Measurements from ENCODE around the gene PABPN1L. TPM values are rescaled to one million over a fixed set of nuclear protein-coding genes. Genes with fewer than 3 reads are reported as not detected.

The PABPN1L gene
- total and polyA plus RNA-seq, 9 of the 15 experiments (the other 6 are each of a cell fraction or from before 2014, with no cell fraction given): 0.11 to 0.32 TPM; not detected in 7

DNA sequence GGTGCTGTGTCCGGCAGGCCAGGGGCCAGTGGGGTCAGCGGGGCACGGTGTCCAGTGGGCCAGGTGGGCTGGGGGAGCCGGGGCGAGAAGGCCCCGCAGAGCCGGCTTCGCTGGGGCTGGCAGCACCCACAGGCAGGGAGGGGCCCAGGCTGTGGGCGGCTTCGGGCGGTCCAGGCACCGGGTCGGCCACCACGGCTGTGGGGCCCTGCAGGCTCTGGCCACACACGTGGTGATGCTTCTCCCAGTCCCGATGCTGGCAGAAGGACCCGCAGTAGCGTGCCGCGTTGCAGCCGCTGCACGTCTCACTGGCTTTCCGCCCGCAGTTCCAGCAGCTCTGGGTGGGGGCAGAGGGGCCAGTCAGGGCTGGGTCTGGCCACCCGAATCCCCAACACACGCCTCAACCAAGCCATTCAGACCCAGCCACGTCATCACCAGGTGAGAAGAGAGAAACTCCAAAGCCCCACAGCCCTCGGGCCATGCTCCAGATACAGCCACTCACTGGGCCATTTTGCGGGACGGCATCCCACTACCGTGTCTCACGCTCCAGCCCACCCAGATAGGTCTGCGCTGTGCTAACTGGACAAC, 10.6 kb upstream of the PABPN1L start:
- Histone ChIP-seq H4K20me1 (replicated peaks; ENCODE audit: control insufficient read depth, insufficient read depth, low read length) (peaks cover 12% of the 10 kb centered on the region; the same call in 1 of the 2 replicates), H2AFZ (ENCODE audit: low read depth, low read length) (no peak overlapping the region), H3K36me3 (ENCODE audit: control insufficient read depth, insufficient read depth, low read length) (peaks cover 81% of the 10 kb centered on the region; the same call in 2 of the 3 replicates), H3K4me3 (no peak overlapping the region), H3K27ac (ENCODE audit: extremely low read depth, low read depth, low read length) (no peak overlapping the region), H3K9ac (ENCODE audit: insufficient read depth in 1 of 2, low read depth in 2 of 2, low read length in 2 of 2) (no peak overlapping the region; a peak in 1 of 4 replicates), H3K27me3 (ENCODE audit: control insufficient read depth in 2 of 2, insufficient read depth in 2 of 2, low read length in 2 of 2) (no peaks in the 10 kb centered on the region), H3K9me3 (replicated peaks; ENCODE audit: control insufficient read depth, insufficient read depth, low read depth, low read length) (no peaks in the 10 kb centered on the region), H3K4me2 (ENCODE audit: insufficient read depth, low read length) (no peak overlapping the region), H3K9me1 (ENCODE audit: control insufficient read depth, insufficient read depth, low read length) (peaks cover 6% of the 10 kb centered on the region), H3K79me2 (ENCODE audit: control insufficient read depth, insufficient read depth, low read length) (no peaks in the 10 kb centered on the region), H3K4me1 (replicated peaks in 1 of 2; ENCODE audit: control insufficient read depth in 2 of 2, insufficient read depth in 2 of 2, low read length in 2 of 2) (peaks cover 0 to 64% of the 10 kb centered on the region in 2 experiments; a peak in 3 of 5 replicates)
- DNase-seq (ENCODE audit: extremely low read depth in 1 of 4, low spot score in 3 of 4) (no peak), ATAC-seq (no peak), FAIRE-seq (no peak)
- no TSS peak for BruUV-seq (replicated peaks)
- WGBS (ENCODE audit: insufficient coverage, low coverage, missing lambda C conversion rate): 97% methylated on average over 32 of the region's 33 CpGs
- ChIA-PET POLR2A (interaction anchor here (0.9 kb wide), 1 partner anchor 13 kb away, joined by 5 read pairs; no protein-coding TSS in a partner anchor), CTCF (ENCODE audit: low intra/inter-chr PET ratio) (no interaction called here)
- intact Hi-C loops (cut with micrococcal nuclease) (no loop called here), in situ Hi-C loops (cut with MboI) (no loop called here)
- TF ChIP-seq POLR2G (IDR thresholded peaks at IDR 0.05; ENCODE audit: low read depth, low read length) (peak; percentile 67), NR2C2 (CRISPR knock-in tag; IDR thresholded peaks at IDR 0.05) (no peak), NR2C2 (tag; IDR thresholded peaks at IDR 0.05) (no peak), TBL1XR1 (IDR thresholded peaks at IDR 0.05; ENCODE audit: low read length in 2 of 2) (no peak), TAL1 (IDR thresholded peaks at IDR 0.05) (no peak), RBM22 (IDR thresholded peaks at IDR 0.05; ENCODE audit: low read depth, low read length, poor library complexity, severe bottlenecking) (peak; percentile 92), CCNT2 (IDR thresholded peaks at IDR 0.05; ENCODE audit: borderline replicate concordance, extremely low read depth, insufficient read length, low read depth, low read length) (peak; percentile 26), ZFPM2 (CRISPR knock-in tag; IDR thresholded peaks at IDR 0.05) (no peak)

Data from K562 (cell line).